Activated CD4-positive, alpha-beta T cell treated with anti-CD3 and anti-CD28 coated beads, Interleukin-2, amount 50 U/mL, for 48 hours (primary cell): ENCODE measurements around the gene MBNL1.
"Not testable (repeated sequence)": the region's sequence is repeated elsewhere in the genome, so short reads cannot be mapped to it uniquely, and the experiment has no call there.

Source experiments
- DNase-seq, 2 experiments: peaks; one replicate each; pipeline ENCODE4 v3.0.0-alpha.2; 2020

Gene MBNL1

GRCh38 chr3:152321955-152322377 lies 53.2 kb downstream of the MBNL1 start:
- DNase-seq = no peak

- no peak for DNase-seq
These were observed 54.0 kb downstream of the MBNL1 start for GRCh38 chr3:152322756-152323155.

GRCh38 chr3:152323834-152324233 lies 55.1 kb downstream of the MBNL1 start:
- DNase-seq = no peak

GRCh38 chr3:152325136-152325535 lies 56.4 kb downstream of the MBNL1 start:
- DNase-seq = no peak

- DNase-seq = no peak
These were observed 58.5 kb downstream of the MBNL1 start for GRCh38 chr3:152327203-152327602.

GRCh38 chr3:152328841-152329240 lies 60.1 kb downstream of the MBNL1 start:
- DNase-seq = no peak

- no peak for DNase-seq
These were observed 61.8 kb downstream of the MBNL1 start for GRCh38 chr3:152330559-152330958.

- DNase-seq = no peak
These were observed 62.4 kb downstream of the MBNL1 start for GRCh38 chr3:152331018-152331541.

- no peak for DNase-seq
These were observed 63.3 kb downstream of the MBNL1 start for GRCh38 chr3:152331998-152332397.

- no peak for DNase-seq
These were observed 65.2 kb downstream of the MBNL1 start for GRCh38 chr3:152333928-152334327.

GRCh38 chr3:152334761-152335160 lies 66.0 kb downstream of the MBNL1 start:
- no peak for DNase-seq

GRCh38 chr3:152335273-152335672 lies 66.5 kb downstream of the MBNL1 start:
- DNase-seq = no peak

- not testable (repeated sequence) for DNase-seq
These were observed 68.6 kb downstream of the MBNL1 start for GRCh38 chr3:152337337-152337736.

GRCh38 chr3:152338159-152338720 lies 69.5 kb downstream of the MBNL1 start:
- no peak for DNase-seq

GRCh38 chr3:152339881-152340505 lies 71.3 kb downstream of the MBNL1 start:
- no peak for DNase-seq

- no peak for DNase-seq
These were observed 76.5 kb downstream of the MBNL1 start for GRCh38 chr3:152345233-152345632.

- no peak for DNase-seq
These were observed 77.3 kb downstream of the MBNL1 start for GRCh38 chr3:152346058-152346457.

- no peak for DNase-seq
These were observed 78.0 kb downstream of the MBNL1 start for GRCh38 chr3:152346740-152347139.

GRCh38 chr3:152348436-152349177 lies 79.9 kb downstream of the MBNL1 start:
- DNase-seq = no peak

GRCh38 chr3:152349392-152349791 lies 80.7 kb downstream of the MBNL1 start:
- DNase-seq = no peak

GRCh38 chr3:152350139-152350538 lies 81.4 kb downstream of the MBNL1 start:
- DNase-seq = no peak

- no peak for DNase-seq
These were observed 82.0 kb downstream of the MBNL1 start for GRCh38 chr3:152350776-152351175.

GRCh38 chr3:152352554-152352953 lies 83.8 kb downstream of the MBNL1 start:
- DNase-seq = no peak

GRCh38 chr3:152353578-152353977 lies 84.8 kb downstream of the MBNL1 start:
- no peak for DNase-seq
